Pulmonary artery endothelial cell (primary cell): ENCODE results near the gene ABCC2. TPM values are rescaled to one million over a fixed set of nuclear protein-coding genes. Genes with fewer than 3 reads are reported as not detected.
"Not testable (repeated sequence)": the region's sequence is repeated elsewhere in the genome, so short reads cannot be mapped to it uniquely, and the experiment has no call there.

Experiments
- DNase-seq: peaks from one replicate; pipeline ENCODE4 v3.0.0-alpha.2; 2011; ENCODE audit warnings: low read depth, low spot score
- total RNA-seq: library from RNA; depleted of rRNA; stranded (reverse); fragments of >200 nt; gene quantifications from 2 replicates; pipeline ENCODE4 v1.2.3, GENCODE V29; 2014

Gene ABCC2
- total RNA-seq, result 0.66 and 0.99 TPM in 2 replicates

- no peak for DNase-seq
Measured at GRCh38 chr10:99782447-99783286, at the start of gene ABCC2. TSS of gene ABCC2 (plus strand) at chr10:99782640. CDS start at chr10:99782845, 205 bp downstream.

- DNase-seq, result no peak
Measured at GRCh38 chr10:99733366-99733765, 49.1 kb upstream of the ABCC2 start.

DNA sequence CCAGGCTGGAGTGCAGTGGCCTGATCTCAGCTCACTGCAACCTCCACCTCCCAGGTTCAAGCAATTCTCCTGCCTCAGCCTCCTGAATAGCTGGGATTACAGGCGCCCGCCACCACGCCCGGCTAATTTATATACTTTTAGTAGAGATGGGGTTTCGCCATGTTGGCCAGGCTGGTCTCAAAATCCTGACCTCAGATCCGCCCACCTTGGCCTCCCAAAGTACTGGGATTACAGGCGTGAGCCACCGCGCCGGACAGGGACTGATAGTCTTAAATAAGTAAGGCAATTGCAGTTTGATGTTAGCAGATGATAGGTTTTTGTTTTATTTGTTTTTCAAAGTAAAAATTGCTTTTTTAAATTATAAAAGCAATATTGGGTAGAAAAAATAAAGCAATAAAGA, 48.3 kb upstream of the ABCC2 start:
- DNase-seq, result not testable (repeated sequence)

GRCh38 chr10:99740260-99740659, 42.2 kb upstream of the ABCC2 start:
- no peak for DNase-seq

GRCh38 chr10:99740933-99741559, 41.4 kb upstream of the ABCC2 start:
- no peak for DNase-seq

GRCh38 chr10:99742254-99742653, 40.2 kb upstream of the ABCC2 start:
- no peak for DNase-seq

DNA sequence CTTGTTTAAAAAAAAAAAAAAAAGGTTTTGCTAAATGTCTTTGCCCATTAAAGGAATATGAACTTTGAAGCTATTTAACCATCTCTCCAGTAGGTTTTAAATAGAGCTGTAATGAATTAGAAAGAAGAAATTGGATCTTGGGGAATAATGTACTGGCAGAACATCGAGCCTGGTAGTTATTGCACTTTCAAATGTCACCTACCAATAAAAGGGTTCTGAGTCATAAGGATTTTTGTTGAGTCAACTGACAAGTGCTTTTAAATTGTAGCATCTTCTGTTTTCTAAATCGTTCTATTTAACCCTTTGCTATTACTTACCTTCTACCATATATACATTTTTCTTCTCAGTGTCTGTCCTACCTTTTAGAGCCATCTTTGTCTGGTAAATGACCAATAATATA, 39.7 kb upstream of the ABCC2 start:
- DNase-seq, result no peak

DNA sequence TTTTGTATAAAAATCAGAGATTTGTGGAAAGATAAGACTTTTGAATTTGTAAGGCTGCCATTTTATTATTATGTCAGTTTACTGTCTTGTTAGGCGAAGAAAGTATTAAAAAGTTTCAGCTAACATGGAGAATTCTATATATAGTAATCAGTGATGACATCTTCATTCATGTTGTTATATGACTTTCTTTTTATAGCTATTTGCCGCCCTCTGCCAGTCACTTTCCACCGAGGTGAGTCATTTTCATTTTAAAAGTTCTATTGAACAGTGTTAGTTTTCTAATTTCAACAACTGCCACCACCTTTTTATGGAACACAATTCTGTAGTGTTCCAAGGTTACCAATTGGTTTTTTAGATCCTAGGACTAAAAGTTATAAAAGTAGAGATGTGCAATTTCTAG, 38.6 kb upstream of the ABCC2 start:
- DNase-seq, result no peak

- DNase-seq, result not testable (repeated sequence)
Measured at GRCh38 chr10:99746166-99746565, 36.3 kb upstream of the ABCC2 start.

DNA sequence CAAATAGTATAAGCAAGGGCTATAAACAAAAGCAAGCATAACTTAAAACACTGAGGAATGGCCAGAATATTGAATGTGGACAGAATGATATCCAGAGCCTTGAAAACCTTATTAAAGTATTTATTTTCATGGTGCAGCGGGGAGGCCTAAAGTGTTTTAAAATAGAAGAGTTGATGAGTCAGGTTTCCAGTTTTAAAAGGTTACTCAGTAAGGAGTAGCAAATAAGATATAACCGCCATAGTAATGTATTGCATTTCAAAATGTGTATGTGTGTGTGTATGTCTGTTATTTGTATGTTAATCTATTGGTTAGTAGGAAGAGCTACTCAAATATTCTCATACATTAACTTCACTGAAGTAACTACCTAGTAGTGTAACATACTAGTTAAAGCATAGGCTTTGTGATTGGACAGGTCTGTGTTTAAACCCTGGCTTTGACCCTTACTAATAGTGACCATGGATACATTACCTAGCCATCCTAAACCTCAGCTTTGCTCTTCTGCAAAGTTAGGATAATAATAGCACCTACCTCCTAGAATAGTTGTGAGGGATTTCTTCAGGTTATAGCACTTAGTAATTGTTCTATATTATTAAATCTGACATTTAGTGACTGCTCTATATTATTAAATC, 33.5 kb upstream of the ABCC2 start:
- DNase-seq, result no peak

DNA sequence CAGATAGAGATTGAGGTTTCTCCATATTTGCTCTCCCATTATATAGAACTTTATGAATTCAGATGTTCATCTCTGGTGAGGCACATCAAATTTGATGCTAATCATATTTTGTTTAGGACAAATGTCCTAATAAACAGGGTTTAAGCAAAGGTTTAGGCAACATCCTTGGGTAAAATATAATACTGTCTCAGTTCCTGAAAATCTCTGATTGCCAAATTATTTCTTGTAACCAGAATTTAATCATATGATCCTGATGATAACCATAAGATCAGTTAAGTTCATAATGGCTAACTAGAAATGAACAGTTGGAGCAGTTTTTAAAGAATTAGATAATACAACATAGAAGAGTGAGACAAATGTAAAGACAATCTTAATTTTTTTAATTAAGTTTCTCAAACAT, 31.8 kb upstream of the ABCC2 start:
- no peak for DNase-seq

- DNase-seq, result no peak
Measured at GRCh38 chr10:99754670-99755069, 27.8 kb upstream of the ABCC2 start.

- no peak for DNase-seq
Measured at GRCh38 chr10:99756159-99756558, 26.3 kb upstream of the ABCC2 start.

- DNase-seq, result no peak
Measured at GRCh38 chr10:99758211-99758891, 24.1 kb upstream of the ABCC2 start.

DNA sequence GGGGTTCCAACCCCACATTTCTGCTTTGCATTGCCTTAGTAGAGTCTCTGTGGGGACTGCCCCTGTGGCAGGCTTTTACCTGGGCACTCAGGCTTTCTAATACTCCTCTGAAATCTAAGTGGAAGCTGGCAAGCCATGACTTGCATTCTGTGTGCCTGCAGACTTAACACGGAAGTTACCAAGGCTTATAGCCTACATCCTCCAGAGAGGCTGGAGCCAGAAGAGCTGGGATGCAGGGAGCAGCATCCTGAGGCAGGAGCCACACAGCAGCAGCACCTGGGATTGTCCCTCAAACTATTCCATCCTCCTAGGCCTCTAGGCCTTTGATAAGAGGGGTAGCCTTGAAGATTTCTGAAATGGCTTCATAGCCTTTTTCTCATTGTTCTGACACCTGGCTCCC, 22.1 kb upstream of the ABCC2 start:
- no peak for DNase-seq

GRCh38 chr10:99761365-99761764, 21.1 kb upstream of the ABCC2 start:
- DNase-seq, result no peak

DNA sequence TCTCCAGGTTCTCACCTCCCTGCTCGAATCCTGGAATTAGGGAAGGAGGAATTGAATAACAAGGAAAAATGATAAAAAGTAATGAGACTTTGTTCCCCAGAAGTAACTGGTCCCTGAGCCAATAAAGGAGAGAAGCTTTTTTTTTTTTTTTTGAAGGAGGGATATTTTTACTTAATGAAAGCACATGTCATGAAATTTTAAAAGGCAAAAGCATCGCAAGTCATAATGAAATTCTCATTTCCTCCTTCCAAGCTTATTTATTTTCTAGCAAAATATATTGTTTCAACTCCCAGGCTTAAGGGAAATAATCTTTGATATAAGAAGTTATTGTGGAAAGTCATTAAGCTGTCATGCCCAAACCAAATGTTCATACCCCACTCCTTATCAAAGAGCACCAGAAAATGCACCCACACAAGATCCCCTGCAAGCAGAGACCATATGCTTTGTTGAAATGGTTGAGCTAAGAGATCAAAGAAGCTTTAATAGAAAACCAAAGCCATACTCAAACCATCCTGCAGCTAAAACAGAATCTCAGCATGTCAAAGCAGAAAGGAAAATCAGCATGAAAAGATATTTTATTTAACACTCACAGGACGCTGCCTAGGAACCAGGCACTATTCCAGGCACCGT, 16.7 kb upstream of the ABCC2 start:
- no peak for DNase-seq

DNA sequence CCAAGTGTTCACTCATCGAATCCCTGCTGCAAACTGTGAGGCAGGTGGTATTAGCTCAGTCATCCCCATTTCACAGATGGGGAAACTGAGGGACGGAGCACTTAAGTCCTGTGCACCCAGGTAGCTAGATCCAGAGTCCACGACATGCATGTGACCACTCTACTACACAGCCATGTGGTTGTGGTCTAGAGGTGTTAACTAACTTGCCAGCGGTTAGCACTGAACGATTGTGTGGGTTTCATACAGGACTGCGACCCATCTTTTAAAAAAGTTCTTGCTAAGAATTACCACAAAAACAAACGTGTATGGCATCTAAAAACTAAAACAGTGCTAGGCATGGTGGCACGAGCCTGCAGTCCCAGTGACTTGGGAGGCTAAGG, 16.1 kb upstream of the ABCC2 start:
- DNase-seq, result no peak

DNA sequence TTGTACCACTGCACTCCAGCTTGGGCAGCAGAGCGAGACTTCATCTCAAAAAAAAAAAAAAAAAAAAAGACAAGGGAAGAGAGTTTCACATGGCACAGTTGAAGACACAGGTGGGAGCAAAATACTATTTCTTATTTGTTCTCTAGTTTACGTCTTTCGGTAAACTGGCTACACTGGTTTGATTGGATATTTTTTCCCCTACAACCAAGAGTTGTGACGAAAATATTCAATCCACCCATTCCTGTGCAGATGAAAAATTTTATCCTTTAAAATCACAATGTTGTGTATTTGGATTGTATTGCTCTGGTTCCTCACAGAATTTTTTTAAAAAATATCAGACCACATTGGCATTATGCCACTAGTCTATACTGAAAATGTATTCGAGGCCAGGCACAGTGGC, 14.5 kb upstream of the ABCC2 start:
- no peak for DNase-seq

- no peak for DNase-seq
Measured at GRCh38 chr10:99768556-99768955, 13.9 kb upstream of the ABCC2 start.

DNA sequence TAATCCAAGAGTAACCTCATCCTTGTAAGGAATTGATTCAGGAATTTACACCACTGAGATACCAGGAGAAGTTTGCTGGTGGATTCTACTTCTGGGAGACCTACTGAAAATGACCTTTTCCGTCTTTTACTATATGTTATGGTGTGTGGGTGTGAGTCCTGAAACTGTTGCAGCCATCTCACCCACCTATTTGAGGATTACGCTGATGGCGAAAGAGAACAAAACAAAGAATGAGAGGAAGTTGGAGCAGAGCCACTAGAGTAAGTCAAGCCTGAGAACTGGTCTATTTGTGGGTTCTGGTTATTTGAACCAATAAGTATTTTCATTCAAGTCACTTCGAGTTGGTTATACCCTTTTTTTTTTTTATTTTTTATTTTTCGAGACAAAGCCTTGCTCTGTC, 12.7 kb upstream of the ABCC2 start:
- no peak for DNase-seq
